ENCODE data around the gene CHST15. TPM values are rescaled to one million over a fixed set of nuclear protein-coding genes. Genes with fewer than 3 reads are reported as not detected.

CHST15 gene
- total and polyA plus RNA-seq, 2 of the 8 experiments (the other 6 are each of a cell fraction or from before 2014, with no cell fraction given) = 8.8 to 9.1 TPM

DNA sequence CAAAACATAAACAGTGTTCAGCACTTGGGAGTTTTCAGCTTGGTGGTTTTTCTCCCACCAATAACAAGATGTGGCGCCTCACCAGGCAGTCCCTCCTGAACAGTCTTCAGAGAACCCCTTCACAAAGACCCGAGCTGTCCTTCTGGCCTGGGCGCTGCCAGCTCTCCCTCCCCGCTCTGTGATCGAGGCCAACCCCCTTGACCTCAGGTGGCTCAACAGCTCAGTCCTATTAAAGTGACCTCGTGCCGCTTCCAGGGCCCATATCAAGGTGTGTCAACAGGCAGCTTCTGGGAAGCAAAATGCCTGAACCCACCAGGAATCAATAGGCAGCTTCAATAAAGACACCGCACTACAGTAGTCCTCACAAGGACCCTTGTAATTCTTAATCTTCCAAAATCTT is 63.3 kb downstream of the CHST15 start:
- H3K79me2 ChIP-seq (ENCODE audit: control insufficient read depth in 1 of 2, insufficient read depth in 2 of 2, low read length in 2 of 2) = no peaks in the 10 kb centered on the region
- no peak overlapping the region for H2BK15ac ChIP-seq (ENCODE audit: low read length)
- no peak overlapping the region for H3K18ac ChIP-seq (ENCODE audit: extremely low read depth, low read length)
- WGBS, 2 experiments (ENCODE audit: extremely low coverage in 1 of 2, insufficient coverage in 1 of 2, insufficient read length in 1 of 2, insufficient replicate concordance in 2 of 2, low coverage in 1 of 2, low lambda C conversion rate in 2 of 2, missing lambda C conversion rate in 1 of 2) = 90% methylated on average over 8 of the region's 8 CpGs; no CpG with 5 or more reads in 1 of the 2 experiments
- no peaks in the 10 kb centered on the region for H3K9me3 ChIP-seq (ENCODE audit: insufficient read depth in 2 of 2, low read depth in 1 of 2, low read length in 1 of 2)
- no peak overlapping the region for H3K56ac ChIP-seq (replicated peaks; ENCODE audit: insufficient read length, low read depth, low read length)
- no peaks in the 10 kb centered on the region for H3K23me2 ChIP-seq (ENCODE audit: low read depth, low read length)
- H3K79me1 ChIP-seq (ENCODE audit: low read depth, low read length) = no peaks in the 10 kb centered on the region
- TF ChIP-seq TCF12 (IDR thresholded peaks at IDR 0.05; ENCODE audit: low read depth, low read length) (no peak), RAD21 (IDR thresholded peaks at IDR 0.05 in 1 of 2, conservative IDR thresholded peaks at IDR 0.05 in 1 of 2; ENCODE audit: low read depth in 2 of 2, low read length in 2 of 2) (no peak), RXRA (IDR thresholded peaks at IDR 0.05; ENCODE audit: insufficient read depth, low read depth, low read length) (no peak), RFX5 (IDR thresholded peaks at IDR 0.05; ENCODE audit: borderline replicate concordance, low read depth, low read length) (no peak), POLR2AphosphoS5 (IDR thresholded peaks at IDR 0.05; ENCODE audit: low read depth, low read length) (no peak), NANOG (IDR thresholded peaks at IDR 0.05; ENCODE audit: insufficient read depth, low read depth, low read length, poor library complexity, severe bottlenecking) (no peak), JUN (IDR thresholded peaks at IDR 0.05; ENCODE audit: low read depth, low read length) (no peak), GABPA (IDR thresholded peaks at IDR 0.05; ENCODE audit: borderline replicate concordance, insufficient read depth, low read length) (no peak), SP1 (IDR thresholded peaks at IDR 0.05; ENCODE audit: low read depth, low read length) (no peak), ZNF274 (IDR thresholded peaks at IDR 0.05; ENCODE audit: borderline replicate concordance, extremely low read depth, low read length) (no peak), HDAC6 (IDR thresholded peaks at IDR 0.05; ENCODE audit: low read depth, low read length) (no peak), GTF2F1 (IDR thresholded peaks at IDR 0.05; ENCODE audit: borderline replicate concordance, low read depth, low read length) (no peak), YY1 (IDR thresholded peaks at IDR 0.05; ENCODE audit: low read depth, low read length) (no peak), SP2 (IDR thresholded peaks at IDR 0.05; ENCODE audit: low read length) (no peak)
- CTCF ChIA-PET (ENCODE audit: partially characterized antibody) = interaction anchor here (1.4 to 1.6 kb wide), 3 partner anchors 28 to 62 kb away, joined by 3 to 4 read pairs (median 4); no protein-coding TSS in a partner anchor
- no peak overlapping the region for H4K91ac ChIP-seq (replicated peaks; ENCODE audit: insufficient read length, low read length)
- peaks cover 10 to 30% (median 20%) of the 10 kb centered on the region in 4 experiments for H3K4me1 ChIP-seq (replicated peaks in 1 of 4; ENCODE audit: control insufficient read depth in 3 of 4, insufficient read depth in 4 of 4, low read length in 3 of 4)
- no peak overlapping the region for H2BK120ac ChIP-seq (replicated peaks; ENCODE audit: low read depth, low read length)
- no peak overlapping the region for H4K8ac ChIP-seq (ENCODE audit: extremely low read depth, insufficient read depth, low read length)
- H2BK5ac ChIP-seq (ENCODE audit: low read depth, low read length) = no peak overlapping the region
- no peak overlapping the region for H3K27ac ChIP-seq (ENCODE audit: low read depth, low read length)
- POLR2A ChIA-PET (ENCODE audit: partially characterized antibody) = interaction anchor here (1.0 to 1.3 kb wide), 2 partner anchors 36 to 61 kb away, joined by 3 read pairs; no protein-coding TSS in a partner anchor
- no peak overlapping the region for H2AK5ac ChIP-seq (ENCODE audit: low read depth, low read length)
- 0 out of 7 replicates have a peak, but pooled peaks cover 0 to 2% (median 0%) of the 10 kb centered on the region in 4 experiments for H3K27me3 ChIP-seq (replicated peaks in 1 of 4; ENCODE audit: control insufficient read depth in 3 of 4, extremely low read depth in 1 of 4, insufficient read depth in 3 of 4, low read length in 3 of 4)
- DNase-seq (ENCODE audit: low read depth in 1 of 2, low spot score in 2 of 2) (no peak), FAIRE-seq (no peak)
- no peak overlapping the region for H3K4me2 ChIP-seq (ENCODE audit: insufficient read depth in 1 of 2, low read depth in 2 of 2, low read length in 2 of 2)
- H3K14ac ChIP-seq (ENCODE audit: insufficient read length) = no peak overlapping the region
- no peak overlapping the region for H2AFZ ChIP-seq (ENCODE audit: low read length)
- no peak overlapping the region for H3K4ac ChIP-seq (replicated peaks; ENCODE audit: insufficient read length, low read depth, low read length)
- H3K23ac ChIP-seq (ENCODE audit: insufficient read length) = no peak overlapping the region
- no peak overlapping the region for H4K5ac ChIP-seq (ENCODE audit: insufficient read length, low read depth, low read length)
- H4K20me1 ChIP-seq (replicated peaks in 1 of 2; ENCODE audit: control insufficient read depth in 1 of 2, insufficient read depth in 2 of 2, low read length in 2 of 2) = no peaks in the 10 kb centered on the region
- no peak overlapping the region for H2BK12ac ChIP-seq (ENCODE audit: low read depth, low read length)
- no peak overlapping the region for H2BK20ac ChIP-seq (ENCODE audit: low read length)
- H3K4me3 ChIP-seq (ENCODE audit: extremely low read depth in 1 of 4, insufficient read depth in 2 of 4, low read depth in 3 of 4, low read length in 4 of 4) = no peak overlapping the region
- H3K9ac ChIP-seq (replicated peaks in 1 of 4; ENCODE audit: extremely low read depth in 1 of 4, low read depth in 3 of 4, low read length in 3 of 4) = no peak overlapping the region
- no peaks in the 10 kb centered on the region for H3K36me3 ChIP-seq (ENCODE audit: control insufficient read depth in 2 of 4, insufficient read depth in 4 of 4, low read length in 3 of 4)
